ENCODE measurements around the gene DAZ1.
"Not testable (repeated sequence)": the region's sequence is repeated elsewhere in the genome, so short reads cannot be mapped to it uniquely, and the experiment has no call there.

The DAZ1 gene

GRCh38 chrY:23198908-23199307 lies at the start of gene DAZ1:
Gene DAZ1, minus strand, starts transcription at chrY:23199008. Its CDS starts 208 bp downstream, at chrY:23198800.
- in situ Hi-C loops (cut with MboI; ENCODE audit: low sequenced_read_pairs), result not testable (repeated sequence)

- in situ Hi-C loops (cut with MboI; ENCODE audit: low sequenced_read_pairs), result not testable (repeated sequence)
These were observed 20.4 kb upstream of the DAZ1 start, which contains the start of gene DAZ2 for GRCh38 chrY:23219233-23219632. Gene DAZ2, plus strand, starts transcription at chrY:23219533. Its CDS starts 208 bp downstream, at chrY:23219741.

GRCh38 chrY:23210681-23211080 lies 11.9 kb upstream of the DAZ1 start:
- in situ Hi-C loops (cut with MboI; ENCODE audit: low sequenced_read_pairs), result not testable (repeated sequence)

- in situ Hi-C loops (cut with MboI; ENCODE audit: low sequenced_read_pairs), result not testable (repeated sequence)
These were observed 11.1 kb upstream of the DAZ1 start for GRCh38 chrY:23209802-23210495.

- in situ Hi-C loops (cut with MboI; ENCODE audit: low sequenced_read_pairs), result not testable (repeated sequence)
These were observed 8.6 kb upstream of the DAZ1 start for GRCh38 chrY:23207455-23207854.
